ENCODE data around the gene MIGA1.

DNA sequence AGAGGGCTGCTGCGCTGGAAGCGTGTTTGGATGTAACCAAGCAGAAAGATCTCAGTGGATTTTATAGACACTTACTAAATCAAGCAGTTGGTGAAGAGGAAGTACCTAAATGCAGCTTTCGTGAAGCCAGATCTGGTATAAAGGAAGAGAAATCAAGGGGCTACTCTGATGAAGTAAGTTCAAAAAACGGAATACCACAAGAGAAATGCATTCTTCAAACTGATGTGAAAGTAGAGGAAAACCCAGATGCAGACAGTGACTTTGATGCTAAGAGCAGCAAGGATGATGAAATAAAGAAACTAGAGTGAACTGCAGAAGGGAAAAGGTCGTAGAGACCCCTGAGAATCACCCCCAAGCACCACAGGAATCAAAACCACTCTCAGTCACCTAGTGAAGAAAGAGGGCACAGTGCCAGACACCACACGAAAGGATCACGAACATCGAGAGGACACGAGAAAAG lies 68.2 kb downstream of the MIGA1 start:
- TF ChIP-seq TCF7L2 (IDR thresholded peaks at IDR 0.05; ENCODE audit: low read depth, low read length) (no peak), SIN3A (IDR thresholded peaks at IDR 0.05; ENCODE audit: borderline replicate concordance, insufficient read depth, low read depth, low read length) (no peak), POLR2AphosphoS5 (IDR thresholded peaks at IDR 0.05; ENCODE audit: low read depth, low read length) (no peak)
- TF ChIP-seq, protein P1, sequence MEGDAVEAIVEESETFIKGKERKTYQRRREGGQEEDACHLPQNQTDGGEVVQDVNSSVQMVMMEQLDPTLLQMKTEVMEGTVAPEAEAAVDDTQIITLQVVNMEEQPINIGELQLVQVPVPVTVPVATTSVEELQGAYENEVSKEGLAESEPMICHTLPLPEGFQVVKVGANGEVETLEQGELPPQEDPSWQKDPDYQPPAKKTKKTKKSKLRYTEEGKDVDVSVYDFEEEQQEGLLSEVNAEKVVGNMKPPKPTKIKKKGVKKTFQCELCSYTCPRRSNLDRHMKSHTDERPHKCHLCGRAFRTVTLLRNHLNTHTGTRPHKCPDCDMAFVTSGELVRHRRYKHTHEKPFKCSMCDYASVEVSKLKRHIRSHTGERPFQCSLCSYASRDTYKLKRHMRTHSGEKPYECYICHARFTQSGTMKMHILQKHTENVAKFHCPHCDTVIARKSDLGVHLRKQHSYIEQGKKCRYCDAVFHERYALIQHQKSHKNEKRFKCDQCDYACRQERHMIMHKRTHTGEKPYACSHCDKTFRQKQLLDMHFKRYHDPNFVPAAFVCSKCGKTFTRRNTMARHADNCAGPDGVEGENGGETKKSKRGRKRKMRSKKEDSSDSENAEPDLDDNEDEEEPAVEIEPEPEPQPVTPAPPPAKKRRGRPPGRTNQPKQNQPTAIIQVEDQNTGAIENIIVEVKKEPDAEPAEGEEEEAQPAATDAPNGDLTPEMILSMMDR (IDR thresholded peaks at IDR 0.05) = no peak

Data from Panc1 (cell line).